Measurements from ENCODE around the gene ENPP1.

GRCh38 chr6:131789219-131789618 lies 18.6 kb upstream of the ENPP1 start:
- no peak for TF ChIP-seq CTCF (IDR thresholded peaks at IDR 0.05)
- TF ChIP-seq POLR2A (IDR thresholded peaks at IDR 0.05) = no peak
